T-helper 1 cell treated with Interleukin-12 subunit alpha and Interleukin-12 subunit beta and Interleukin-4 antibody, amounts not matched to agents 30 μg/mL and 1 μg/mL, for 36 hours (primary cell): ENCODE measurements around the gene ING1.
"Not testable (repeated sequence)": the region's sequence is repeated elsewhere in the genome, so short reads cannot be mapped to it uniquely, and the experiment has no call there.

Experiments
- H3K27ac Mint-ChIP-seq: one replicate; pipeline ENCODE4 v1.8.0; 2021; ENCODE audit warnings: mild to moderate bottlenecking, mixed read lengths
- H3K27me3 Mint-ChIP-seq: one replicate; pipeline ENCODE4 v1.8.0; 2021; ENCODE audit warnings: low read depth, mixed read lengths
- H3K36me3 Mint-ChIP-seq: one replicate; pipeline ENCODE4 v1.8.0; 2021; ENCODE audit warnings: low read depth, mixed read lengths
- H3K4me1 Mint-ChIP-seq: one replicate; pipeline ENCODE4 v1.8.0; 2021; ENCODE audit warnings: low read depth, mixed read lengths
- H3K4me3 Mint-ChIP-seq: one replicate; pipeline ENCODE4 v1.8.0; 2021; ENCODE audit warnings: mild to moderate bottlenecking, moderate library complexity, mixed read lengths
- H3K9me3 Mint-ChIP-seq: one replicate; pipeline ENCODE4 v1.8.0; 2021; ENCODE audit warnings: mixed read lengths

Gene ING1

DNA sequence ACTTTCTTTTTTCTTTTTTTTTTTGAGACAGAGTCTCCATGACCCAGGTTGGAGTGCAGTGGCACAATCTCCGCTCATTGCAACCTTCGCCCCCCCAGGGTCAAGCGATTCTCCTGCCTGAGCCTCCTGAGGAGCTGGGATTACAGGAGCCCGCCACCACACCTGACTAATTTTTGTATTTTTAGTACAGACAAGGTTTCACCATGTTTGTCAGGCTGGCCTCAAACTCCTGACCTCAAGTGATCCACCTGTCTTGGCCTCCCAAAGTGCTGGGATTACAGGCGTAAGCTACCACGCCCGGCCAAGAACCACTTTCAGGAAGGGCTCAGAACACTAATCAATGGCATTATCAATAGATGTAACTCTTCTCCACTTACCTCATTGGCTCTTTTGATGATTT lies 12.4 kb upstream of the ING1 start:
- not testable (repeated sequence) for H3K4me3 Mint-ChIP-seq, H3K9me3 Mint-ChIP-seq, H3K27me3 Mint-ChIP-seq
- peaks cover 53% of the 10 kb centered on the region for H3K36me3 Mint-ChIP-seq
- H3K4me1 Mint-ChIP-seq: peaks cover 28% of the 10 kb centered on the region
- peak overlapping the region; percentile 13 for H3K27ac Mint-ChIP-seq

GRCh38 chr13:110702089-110702488 lies 11.4 kb upstream of the ING1 start:
- Mint-ChIP-seq H3K4me3 (no peak overlapping the region), H3K4me1 (peaks cover 32% of the 10 kb centered on the region), H3K27me3 (no peaks in the 10 kb centered on the region), H3K9me3 (no peaks in the 10 kb centered on the region), H3K27ac (peak overlapping the region; percentile 24), H3K36me3 (peaks cover 48% of the 10 kb centered on the region)

DNA sequence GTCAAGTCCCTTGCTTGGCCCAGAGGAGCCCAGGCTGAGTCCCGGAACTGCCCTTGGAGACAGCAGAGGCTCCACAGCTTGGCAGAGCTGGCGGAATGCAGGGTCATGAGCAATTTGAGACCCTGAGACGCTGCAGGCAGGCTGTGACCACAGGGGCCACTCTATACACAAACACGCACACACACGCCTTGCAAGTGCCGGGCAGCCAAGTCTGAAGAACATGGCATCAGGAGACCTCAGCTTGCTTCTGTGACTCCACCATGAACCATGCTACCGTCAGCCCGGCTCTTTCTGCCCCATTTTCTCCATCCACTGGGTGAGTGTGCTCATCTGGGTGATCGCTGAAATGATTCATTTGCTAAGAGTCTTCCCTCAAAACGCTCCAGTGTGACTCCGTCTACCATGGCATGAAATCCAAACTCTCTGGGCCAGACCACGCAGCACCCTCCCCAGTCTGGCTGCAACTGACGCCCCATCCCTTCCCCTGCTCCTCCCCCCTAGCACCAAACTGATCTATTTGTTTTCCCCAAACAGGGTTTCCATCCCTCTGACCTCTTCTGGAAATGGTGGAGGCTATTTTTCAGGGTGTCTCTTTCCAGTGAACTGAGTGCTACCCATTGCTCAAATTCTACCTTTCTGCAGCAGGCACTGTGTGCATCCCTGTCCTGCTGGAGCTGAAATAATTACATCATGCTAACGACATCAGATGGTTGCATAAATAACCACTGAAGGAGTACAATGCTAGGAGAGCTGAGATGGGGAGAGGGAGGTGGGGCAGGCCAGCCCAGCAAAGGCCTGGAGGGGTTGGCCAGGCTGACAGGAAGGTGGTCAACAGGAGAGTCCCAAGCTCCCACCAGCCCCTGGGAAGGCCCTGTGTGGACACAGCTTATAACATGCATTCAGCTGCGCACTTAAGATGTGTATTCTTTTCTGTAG lies 10.6 kb upstream of the ING1 start:
- Mint-ChIP-seq H3K27ac (no peak overlapping the region), H3K4me1 (peaks cover 30% of the 10 kb centered on the region), H3K27me3 (no peaks in the 10 kb centered on the region), H3K36me3 (peaks cover 41% of the 10 kb centered on the region), H3K4me3 (no peak overlapping the region), H3K9me3 (no peaks in the 10 kb centered on the region)

DNA sequence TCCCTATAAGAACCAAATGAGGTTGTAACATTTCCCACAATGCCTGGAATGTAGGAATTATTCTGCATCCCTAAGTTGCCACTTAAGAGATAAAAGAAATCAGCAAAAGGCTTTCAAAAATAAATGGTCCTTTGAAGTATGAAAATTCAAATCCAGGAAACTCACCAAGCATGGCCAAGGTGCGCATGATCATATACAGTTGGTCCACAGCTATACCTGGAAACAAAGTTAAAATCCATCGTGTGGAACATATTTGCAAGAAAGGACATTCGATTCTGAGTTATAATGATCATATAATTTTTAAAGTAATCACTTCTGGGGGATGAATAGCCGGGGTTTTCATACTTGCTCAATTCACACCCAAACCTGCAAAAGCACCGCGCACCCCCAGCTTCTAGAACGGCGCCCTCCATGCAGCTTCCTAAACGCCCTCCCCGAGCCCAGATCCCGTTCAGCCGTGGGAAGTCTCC lies 8.1 kb upstream of the ING1 start:
- peaks cover 26% of the 10 kb centered on the region for H3K4me1 Mint-ChIP-seq
- no peaks in the 10 kb centered on the region for H3K27me3 Mint-ChIP-seq
- no peaks in the 10 kb centered on the region for H3K9me3 Mint-ChIP-seq
- peaks cover 19% of the 10 kb centered on the region for H3K36me3 Mint-ChIP-seq
- peak overlapping the region; percentile 89 for H3K4me3 Mint-ChIP-seq
- H3K27ac Mint-ChIP-seq: peak overlapping the region; percentile 84

- Mint-ChIP-seq H3K4me3 (peak within 1 kb of the TSS; percentile 89), H3K27ac (peak within 1 kb of the TSS; percentile 84), H3K9me3 (no peaks in the 10 kb centered on the region), H3K27me3 (no peaks in the 10 kb centered on the region), H3K36me3 (peaks cover 16% of the 10 kb centered on the region), H3K4me1 (peaks cover 26% of the 10 kb centered on the region)
Observed at GRCh38 chr13:110705826-110706569, 7.5 kb upstream of the ING1 start, which contains the start of gene CARS2. TSS of gene CARS2 (minus strand) at chr13:110706116. CDS start at chr13:110706093, 23 bp downstream.

- Mint-ChIP-seq H3K4me1 (peaks cover 29% of the 10 kb centered on the region), H3K27ac (peak overlapping the region; percentile 49), H3K36me3 (peaks cover 12% of the 10 kb centered on the region), H3K4me3 (peak overlapping the region; percentile 76), H3K9me3 (no peaks in the 10 kb centered on the region), H3K27me3 (no peaks in the 10 kb centered on the region)
Observed at GRCh38 chr13:110706570-110707372, 6.7 kb upstream of the ING1 start.

DNA sequence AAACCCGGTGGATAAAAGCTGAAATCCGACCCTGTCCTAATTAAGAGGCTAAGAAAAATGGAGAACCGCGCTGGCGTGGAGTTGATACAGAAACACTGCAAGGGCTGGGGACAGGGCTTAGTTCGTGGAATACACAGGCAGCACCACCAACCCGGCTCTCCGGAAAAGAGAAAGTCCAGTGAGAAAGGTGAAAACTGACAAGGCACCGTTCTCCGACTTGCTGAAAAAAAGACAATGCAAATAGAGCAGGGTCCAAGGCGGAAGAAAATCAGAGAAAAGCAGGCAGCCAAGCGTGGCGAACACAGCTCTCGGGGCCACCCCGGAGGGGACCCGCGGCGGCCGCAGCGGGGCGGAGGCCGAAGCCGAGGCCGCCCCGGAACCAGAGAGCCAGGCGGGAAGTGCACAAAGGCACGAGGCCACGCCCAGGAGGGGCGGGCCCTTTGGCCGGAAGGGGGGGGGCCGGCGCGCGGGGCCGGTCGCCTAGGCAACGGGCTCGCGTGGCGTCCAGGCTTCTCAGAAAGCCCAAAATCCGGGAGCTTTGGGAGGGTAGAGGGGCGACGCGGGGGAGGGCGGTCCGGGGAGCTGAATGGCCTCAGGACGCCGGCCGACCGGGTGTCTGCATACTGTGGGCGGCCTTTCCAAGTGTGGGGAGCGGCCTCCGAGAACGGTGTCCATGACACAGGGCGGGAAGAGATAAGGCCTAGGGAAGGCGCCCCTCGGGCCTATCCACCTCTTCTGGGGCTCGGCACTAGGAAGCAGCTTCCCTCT lies 1.2 kb upstream of the ING1 start:
- Mint-ChIP-seq H3K9me3 (no peaks in the 10 kb centered on the region), H3K4me1 (peaks cover 8% of the 10 kb centered on the region), H3K27ac (peak overlapping the region; percentile 93), H3K36me3 (no peaks in the 10 kb centered on the region), H3K27me3 (no peaks in the 10 kb centered on the region), H3K4me3 (peak overlapping the region; percentile 90)

GRCh38 chr13:110712849-110713641 lies 455 bp upstream of the ING1 start:
- Mint-ChIP-seq H3K9me3 (no peaks in the 10 kb centered on the region), H3K4me3 (peak overlapping the region; percentile 86), H3K27ac (peak overlapping the region; percentile 92), H3K36me3 (no peaks in the 10 kb centered on the region), H3K4me1 (peaks cover 15% of the 10 kb centered on the region), H3K27me3 (no peaks in the 10 kb centered on the region)

- peak overlapping the region; percentile 91 for H3K4me3 Mint-ChIP-seq
- H3K27ac Mint-ChIP-seq: peak overlapping the region; percentile 96
- no peaks in the 10 kb centered on the region for H3K27me3 Mint-ChIP-seq
- peaks cover 15% of the 10 kb centered on the region for H3K4me1 Mint-ChIP-seq
- no peaks in the 10 kb centered on the region for H3K36me3 Mint-ChIP-seq
- no peaks in the 10 kb centered on the region for H3K9me3 Mint-ChIP-seq
Observed at GRCh38 chr13:110713981-110714796, 689 bp downstream of the ING1 start.

DNA sequence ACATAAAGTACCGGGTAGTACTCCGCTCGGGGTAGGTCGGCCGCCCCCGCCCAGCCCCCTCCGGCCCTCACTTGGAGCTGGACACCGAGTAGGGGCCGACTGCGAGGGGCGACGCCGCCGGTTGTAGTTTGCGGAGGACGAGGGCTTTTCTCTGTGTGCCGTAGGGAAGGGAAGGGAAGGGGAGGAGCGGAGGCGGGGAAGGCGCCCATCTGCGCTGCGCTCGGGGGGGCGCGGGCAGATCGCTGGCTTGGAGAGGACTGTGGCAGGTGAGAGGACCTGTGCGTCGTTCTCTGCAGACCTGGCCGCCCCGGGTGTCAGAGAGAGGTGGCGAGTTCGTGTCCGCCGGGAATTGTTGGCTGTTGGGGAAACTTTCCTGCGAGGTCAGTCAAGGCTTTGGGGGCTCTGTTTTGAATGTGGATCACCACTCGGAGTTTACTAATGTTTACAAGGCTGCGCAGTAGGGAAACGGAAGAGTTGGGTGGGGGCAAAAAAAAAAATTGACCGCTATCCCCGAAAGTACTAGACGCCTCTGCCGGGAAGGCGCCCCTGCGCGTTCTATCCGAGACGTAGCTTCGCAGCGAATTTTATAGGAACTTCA lies 1.4 kb downstream of the ING1 start:
- Mint-ChIP-seq H3K27me3 (no peaks in the 10 kb centered on the region), H3K4me3 (peak overlapping the region; percentile 91), H3K27ac (peak overlapping the region; percentile 96), H3K4me1 (peaks cover 16% of the 10 kb centered on the region), H3K9me3 (no peaks in the 10 kb centered on the region), H3K36me3 (peaks cover 5% of the 10 kb centered on the region)

DNA sequence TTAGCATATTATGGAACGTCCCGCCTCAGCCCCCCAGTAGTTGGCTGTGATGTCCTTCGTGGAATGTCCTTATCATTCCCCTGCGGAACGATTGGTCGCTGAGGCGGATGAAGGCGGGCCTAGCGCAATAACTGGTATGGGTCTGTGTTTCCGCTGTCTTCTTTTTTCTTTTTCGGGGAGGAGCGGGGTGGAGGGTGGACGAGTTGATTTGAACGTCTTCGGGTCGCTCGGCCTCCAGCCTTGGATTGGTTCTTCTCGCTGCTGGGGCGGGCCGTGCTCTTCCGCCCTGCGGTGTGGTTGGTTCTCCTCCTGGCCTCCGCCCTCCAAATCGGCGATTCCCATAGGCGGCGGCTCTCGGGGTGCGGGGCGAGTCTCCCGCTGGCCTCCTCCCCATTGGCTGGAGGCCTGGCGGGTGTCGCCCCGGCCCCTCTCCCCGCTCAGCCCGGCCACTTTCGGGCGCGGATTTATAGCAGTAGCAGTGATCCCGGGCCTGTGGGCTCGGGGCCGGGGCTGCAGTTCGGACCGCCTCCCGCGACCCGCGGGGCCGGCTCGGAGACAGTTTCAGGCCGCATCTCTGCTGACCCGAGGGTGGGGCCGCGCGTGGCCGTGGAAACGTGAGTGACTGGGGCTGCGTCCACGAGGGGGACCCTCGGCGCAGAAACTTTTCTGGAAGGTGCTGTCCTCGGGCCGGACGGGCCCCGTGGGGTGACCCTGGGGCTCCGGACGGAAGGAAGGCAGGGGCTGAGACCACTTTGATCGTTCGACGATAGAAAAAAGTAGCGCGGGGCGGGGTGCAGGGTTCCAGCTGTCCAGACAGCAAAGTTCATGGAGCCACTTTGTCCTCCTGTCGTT lies 2.1 kb downstream of the ING1 start:
- peak overlapping the region; percentile 96 for H3K27ac Mint-ChIP-seq
- peaks cover 7% of the 10 kb centered on the region for H3K36me3 Mint-ChIP-seq
- H3K27me3 Mint-ChIP-seq: no peaks in the 10 kb centered on the region
- H3K4me1 Mint-ChIP-seq: peaks cover 17% of the 10 kb centered on the region
- H3K9me3 Mint-ChIP-seq: no peaks in the 10 kb centered on the region
- H3K4me3 Mint-ChIP-seq: peak overlapping the region; percentile 91

GRCh38 chr13:110716247-110716515 lies 2.7 kb downstream of the ING1 start:
- Mint-ChIP-seq H3K36me3 (peaks cover 7% of the 10 kb centered on the region), H3K9me3 (no peaks in the 10 kb centered on the region), H3K27ac (peak overlapping the region; percentile 52), H3K27me3 (no peaks in the 10 kb centered on the region), H3K4me3 (peak overlapping the region; percentile 91), H3K4me1 (peaks cover 17% of the 10 kb centered on the region)
